NCI-H128 (cell line): Measurements from ENCODE around the gene OSBP2.

Source experiments
- DNase-seq: peaks from one replicate; lab custom pipeline; 2025; ENCODE audit not compliant: unreplicated experiment; lab: John Stamatoyannopoulos, UW

OSBP2 gene

DNA sequence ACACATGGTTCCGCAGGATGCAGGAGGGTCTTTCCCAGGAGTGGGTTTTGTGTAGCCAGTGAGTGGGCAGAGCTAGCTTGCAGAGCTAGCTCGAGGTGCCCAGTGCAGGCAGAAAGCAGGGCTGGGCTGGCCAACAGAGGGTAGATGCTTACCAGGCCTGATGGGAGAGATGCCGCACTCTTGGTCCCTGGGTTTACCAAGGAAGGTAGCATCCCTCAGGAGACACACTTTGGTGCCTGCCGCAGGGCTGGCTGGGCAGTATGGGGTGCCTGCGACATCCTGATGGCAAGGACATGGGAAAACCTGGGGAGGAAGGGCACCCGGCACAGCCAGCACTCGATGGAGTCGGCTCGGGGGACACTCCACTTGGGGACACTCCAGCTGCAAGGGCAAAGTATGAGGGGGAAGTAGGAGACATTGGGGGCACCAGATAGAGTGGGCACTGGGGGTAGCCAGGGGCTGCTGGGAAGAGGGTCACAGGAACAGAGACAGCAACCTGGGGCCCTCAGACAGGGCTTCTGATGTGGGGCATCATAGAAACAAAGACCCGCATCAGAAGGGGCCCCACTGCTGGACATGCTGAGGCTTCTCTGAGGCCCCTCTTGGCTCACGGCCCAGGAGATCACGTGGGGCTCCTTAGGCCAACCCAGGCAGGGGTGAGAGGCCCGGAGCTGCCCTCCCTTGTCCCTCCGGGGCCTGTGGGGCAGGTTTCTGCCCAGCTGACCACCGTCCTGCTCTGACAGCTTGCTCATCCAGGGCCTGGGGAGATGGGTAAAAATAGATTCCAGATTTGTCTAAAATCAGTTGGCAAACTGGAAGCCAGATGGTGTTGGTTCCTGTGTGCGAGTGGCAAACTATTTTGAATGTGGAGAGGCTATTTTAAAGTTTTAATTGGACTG, 184.1 kb downstream of the OSBP2 start:
- no peak for DNase-seq

DNA sequence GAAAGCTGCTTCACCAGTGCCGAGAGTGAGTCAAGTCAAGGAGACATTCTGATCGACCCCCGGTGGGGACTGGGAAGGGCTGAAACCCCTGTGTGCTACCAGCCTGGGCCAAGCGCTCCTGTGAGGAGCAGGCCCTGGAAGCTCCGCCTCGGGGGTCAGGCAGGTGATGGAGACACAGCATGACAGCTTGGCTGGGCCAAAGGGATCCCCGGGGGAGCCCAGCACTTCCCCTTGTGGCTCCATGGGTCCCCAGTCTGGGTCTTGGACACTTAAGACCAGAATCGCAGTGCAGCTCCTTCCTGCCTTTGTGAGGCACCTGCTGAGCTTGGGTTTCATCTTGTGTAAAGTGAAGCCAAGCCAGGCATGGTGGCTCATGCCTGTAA, 184.7 kb downstream of the OSBP2 start:
- DNase-seq = no peak

DNA sequence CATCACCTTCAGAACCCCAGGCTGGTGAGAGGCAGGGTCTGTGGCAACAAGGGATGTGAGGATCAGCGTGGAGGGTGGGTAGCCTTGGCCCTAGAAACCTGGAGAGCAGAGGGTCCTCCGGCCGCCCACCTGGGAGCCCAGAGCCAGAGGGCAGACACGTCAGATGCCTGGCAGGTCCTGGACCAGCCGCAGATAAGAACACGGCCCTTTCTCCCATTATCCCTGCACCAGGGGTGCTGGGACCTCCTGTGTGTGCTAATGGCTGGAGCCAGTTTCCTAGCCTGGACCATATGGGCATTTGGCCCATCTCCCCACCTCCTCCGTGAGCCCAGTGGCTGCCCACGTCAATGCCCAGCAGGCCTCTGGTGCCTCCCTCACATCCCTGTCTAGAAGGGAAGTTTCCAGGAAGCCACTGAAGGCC, 185.5 kb downstream of the OSBP2 start:
- no peak for DNase-seq

DNA sequence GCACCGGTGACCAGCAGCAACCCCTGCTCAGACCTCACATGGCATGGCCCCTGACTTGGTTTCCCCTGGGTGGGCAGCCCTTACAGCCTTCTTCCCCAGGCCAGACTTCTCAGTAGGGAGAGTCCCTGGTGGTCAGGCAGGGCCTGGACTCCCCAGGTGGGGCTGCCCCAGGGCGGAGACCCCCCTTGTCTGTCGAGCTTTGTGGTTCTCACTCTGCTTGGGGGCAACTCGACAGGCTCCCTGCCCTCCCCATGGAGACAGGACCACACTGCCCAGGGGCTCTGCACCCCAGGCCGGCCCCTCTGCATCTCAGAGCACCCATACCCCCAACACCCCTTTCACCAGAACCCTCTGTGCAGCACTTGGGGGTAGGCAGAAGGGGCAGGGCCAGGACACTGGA, 186.2 kb downstream of the OSBP2 start:
- DNase-seq = no peak

DNA sequence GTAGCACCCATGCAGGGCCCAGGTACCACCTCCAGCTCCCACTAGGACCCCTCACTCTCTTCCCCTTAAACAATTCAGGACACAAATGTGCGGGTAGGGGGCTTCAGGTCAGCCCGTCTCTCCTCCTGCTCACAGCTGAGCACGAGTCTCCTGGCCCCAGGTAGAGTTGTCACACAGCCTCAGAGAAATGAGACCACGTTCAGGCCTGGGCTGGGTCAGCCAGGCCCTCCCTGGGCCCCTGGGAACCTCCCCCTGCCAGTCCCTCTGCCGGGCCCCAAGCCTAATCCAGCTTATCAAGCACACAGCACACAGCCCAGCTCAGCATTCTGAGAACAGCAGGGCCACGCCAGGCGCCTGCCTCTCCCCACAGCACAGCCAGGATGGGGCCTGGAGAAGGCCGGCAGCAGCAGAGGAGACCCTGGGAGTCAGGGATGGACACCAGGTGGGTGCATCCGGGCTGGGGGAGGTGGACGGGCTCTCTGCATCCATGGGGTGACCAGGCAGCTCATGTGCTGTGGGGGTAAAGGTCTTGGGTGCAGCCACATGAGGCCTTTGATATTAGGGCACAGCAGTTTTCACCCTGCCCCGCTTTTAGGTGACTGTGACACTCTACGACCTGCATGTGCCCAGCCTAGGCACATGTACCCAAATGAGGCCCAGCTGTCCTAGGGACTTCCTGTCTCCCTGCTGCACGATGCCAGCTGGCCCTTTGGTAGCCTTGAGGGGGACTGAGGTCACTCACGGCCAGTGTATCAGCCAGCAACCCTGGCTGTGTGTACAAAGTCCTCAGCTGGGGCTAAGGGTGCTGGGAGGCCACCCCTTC, 186.9 kb downstream of the OSBP2 start:
- no peak for DNase-seq

DNA sequence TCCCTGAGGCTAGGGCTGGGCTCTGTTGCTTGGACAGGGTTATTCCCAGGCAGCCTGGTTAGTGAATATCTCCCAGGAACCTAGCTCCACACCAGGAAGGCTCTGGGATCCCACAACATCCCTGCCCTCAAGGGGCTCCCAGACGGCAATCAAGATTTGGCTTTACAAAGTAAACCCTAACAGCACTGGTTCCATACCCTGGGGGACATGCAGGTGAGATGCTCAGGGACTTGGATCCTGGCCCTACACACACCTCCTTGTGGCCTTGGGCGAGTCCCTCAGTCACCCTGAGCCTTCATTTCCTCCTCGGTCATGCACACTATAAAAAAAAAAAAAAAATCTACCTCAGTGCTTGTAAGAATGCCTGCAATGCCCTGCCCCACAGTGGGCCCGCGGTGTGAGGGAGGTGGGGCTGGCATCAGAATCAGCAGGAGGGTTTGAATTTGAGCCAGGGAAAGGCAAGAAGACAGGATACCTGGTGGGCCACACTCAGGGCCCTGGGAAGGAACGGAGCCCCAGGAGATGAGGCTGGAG, 187.6 kb downstream of the OSBP2 start:
- DNase-seq = no peak

DNA sequence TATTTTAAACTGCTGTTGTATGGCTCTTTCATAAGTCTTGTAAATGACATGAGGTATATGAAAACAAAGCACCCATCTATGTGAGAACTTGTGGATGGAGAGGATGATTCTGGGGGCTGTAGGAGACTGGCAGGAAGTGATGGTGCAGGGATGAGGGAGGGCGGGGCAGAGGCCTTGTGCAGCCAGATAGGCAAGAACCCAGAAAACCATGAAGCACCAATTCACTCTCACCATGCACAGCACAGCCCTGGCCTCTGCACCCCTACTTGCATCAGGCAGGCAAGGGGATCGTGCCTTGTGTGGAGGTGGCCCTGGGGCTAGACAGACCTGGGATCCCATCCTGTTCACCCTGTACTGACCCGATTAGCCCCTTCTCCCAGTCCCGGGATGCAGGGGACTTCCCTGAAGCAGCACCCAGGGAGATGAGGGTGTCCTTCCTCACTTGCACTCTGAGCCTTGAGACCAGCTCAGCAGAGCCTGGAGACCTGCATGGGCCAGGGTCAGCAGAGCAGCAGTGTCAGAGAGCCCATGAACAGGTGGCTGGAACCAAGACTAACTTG, 188.4 kb downstream of the OSBP2 start:
- no peak for DNase-seq

DNA sequence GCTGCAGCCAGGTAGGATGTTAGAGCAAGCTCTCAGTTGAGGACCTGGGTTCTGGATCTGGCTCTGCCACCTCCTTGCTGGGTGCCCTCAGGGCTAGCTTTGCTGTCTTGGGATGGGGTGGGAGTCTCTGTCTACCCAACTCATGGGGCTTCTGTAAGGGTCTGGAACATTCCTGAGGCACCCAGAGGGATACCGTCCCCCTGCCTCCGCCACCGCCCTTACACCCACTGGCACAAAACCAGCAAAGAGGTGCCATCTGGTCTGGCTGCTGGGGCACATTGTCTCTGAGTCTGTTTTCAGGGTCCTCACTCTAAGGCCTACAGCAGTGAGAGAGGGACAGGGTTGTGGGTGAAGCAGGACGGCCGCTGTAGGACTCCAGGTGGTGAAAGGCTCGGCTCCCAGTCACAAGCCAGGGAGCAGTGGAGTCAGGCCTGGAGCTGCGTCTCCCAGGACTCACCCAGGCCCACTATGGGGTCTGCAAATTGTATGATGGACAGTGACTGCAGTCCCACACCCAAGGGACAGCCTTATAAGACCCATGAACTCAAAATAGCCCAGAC, 189.0 kb downstream of the OSBP2 start:
- no peak for DNase-seq

DNA sequence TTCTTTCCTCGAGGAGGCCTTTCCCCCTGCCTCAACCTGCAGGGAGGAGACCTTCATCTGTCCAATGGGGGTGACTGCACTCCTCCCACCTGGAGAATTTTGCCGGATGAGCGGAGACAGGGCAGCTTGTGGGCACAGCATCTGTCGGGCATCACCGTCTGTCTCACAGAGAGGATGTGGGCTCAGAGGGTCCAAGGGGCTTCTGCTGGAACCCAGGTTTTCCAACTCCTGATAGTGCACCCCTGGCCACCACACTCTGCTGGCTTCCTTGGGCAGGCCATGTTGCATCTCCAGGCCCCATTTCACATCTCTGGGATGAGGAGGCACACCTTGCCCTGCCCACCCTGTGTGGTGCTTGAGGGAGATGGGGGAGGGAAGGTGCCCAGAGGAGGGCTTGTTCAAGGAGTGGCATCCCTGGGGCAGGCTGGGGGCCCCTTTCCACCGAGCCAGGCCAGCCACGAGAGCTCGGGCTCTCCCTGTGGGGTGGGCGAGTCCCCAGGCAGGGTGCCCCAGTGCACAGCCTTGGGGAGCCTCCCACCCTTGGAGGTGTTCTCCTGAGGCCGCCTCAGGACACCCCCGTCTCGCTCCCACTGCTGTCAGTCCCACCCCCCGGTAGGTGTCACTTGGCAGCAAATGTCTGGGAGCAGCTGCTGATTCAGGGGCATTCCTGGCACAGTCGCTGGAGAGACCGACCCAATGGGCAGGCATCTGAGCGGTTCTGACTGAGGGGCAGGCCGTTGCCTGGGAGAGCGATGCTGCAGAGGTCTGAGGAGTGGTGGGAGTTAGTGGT, 189.7 kb downstream of the OSBP2 start:
- DNase-seq = no peak

DNA sequence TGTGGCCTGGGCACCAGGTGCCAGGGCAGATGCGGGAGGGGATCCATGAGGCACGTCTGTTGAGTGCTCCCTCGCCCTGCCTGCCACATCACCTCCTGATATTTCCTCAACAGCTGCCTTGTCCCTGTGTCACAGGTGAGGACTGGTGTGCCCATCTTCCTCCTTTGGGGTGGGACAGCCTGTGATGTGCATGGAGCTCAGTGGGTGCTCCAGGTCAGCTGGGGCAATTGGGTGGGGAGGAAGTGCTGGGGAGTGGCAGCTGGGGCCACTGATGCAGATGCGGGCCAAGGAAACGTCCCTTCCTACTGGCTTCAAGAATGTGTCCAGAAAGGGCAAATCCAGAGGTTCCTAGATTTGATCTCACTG, 190.3 kb downstream of the OSBP2 start:
- no peak for DNase-seq

DNA sequence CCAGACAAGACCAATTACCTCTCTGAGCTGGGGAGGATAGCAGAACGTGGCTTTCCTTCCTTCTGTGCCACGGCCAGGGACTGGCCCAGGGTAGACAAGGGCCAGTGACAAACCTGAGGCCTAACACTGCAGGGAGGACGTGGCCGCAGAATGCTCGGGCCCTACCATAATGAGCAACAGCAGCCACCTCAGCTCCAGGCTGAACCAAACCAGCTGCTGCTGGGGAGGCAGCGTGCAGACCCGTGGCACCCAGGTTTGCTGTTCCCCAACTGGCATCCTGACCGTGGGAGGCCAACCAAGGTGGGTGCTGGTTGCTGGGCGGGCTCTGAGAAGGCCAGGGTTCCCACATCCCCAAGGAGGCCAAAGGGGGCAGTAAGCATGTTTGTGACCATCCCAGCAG, 190.9 kb downstream of the OSBP2 start:
- no peak for DNase-seq

DNA sequence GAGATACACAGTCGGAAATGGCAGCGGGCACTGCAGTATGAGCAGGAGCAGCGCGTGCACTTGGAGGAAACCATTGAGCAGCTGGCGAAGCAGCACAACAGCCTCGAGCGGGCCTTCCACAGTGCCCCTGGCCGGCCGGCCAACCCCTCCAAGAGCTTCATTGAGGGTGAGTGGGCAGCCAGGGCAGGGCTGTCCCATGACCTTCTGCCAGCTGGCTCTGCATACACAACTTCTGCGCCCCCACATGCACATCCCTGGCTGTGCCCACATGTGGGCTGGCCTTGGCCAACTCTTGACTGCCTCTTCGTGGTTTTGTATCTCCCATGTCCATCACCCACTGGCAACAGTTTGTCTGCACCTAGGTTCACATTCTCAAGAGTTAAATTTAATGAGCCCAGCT, 192.8 kb downstream of the OSBP2 start:
- no peak for DNase-seq

DNA sequence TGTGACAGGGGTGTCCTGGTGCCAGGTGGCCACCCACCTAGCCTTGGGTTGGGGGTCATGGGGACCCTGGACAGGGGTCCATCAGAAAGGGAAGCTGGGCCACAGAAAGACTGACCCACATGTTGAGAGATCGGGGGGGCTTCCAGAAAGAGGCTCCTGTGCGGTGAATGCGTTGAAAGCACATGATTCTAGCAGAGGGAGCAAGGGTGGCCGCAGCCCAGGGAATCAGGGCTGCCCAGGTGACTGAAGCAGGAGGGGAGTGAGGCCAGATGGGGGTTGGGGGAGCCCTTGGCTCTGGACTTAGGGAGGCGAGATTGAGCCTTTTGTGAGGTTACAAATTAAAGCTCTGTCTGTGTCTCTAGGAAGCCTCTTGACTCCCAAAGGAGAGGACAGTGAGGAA, 193.2 kb downstream of the OSBP2 start:
- DNase-seq = no peak

DNA sequence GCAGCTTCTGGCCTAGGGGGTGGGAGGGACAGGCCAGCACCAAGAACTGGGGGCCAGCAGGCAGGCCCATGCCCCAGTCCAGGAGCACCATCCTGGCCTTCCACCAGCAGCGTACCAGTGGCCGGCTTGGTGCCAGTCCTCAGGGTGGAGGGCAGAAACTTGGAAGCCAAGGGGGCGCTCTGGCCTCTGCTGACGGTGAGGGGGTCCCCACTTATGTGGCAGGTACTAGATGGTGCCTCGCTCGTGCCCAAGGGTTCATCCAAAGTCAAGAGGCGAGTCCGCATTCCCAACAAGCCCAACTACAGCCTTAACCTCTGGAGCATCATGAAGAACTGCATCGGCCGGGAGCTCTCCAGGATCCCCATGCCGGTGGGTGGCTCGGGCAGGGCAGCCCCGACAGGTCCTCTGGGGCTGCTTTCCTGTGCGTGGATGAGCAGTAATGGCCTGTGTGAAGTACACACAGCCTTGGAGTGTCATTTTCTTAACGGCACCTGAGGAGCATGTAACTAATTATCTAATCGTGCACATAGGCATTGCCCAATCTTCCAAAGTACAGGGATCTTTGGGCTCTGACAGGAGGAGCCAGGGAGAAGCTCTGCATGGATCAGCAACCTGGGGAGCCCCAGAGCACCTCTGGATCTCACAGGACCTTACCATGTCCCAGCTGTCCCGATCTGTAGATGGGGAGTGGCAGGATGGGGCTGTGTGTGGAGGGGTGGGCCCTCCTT, 194.8 kb downstream of the OSBP2 start:
- no peak for DNase-seq

DNA sequence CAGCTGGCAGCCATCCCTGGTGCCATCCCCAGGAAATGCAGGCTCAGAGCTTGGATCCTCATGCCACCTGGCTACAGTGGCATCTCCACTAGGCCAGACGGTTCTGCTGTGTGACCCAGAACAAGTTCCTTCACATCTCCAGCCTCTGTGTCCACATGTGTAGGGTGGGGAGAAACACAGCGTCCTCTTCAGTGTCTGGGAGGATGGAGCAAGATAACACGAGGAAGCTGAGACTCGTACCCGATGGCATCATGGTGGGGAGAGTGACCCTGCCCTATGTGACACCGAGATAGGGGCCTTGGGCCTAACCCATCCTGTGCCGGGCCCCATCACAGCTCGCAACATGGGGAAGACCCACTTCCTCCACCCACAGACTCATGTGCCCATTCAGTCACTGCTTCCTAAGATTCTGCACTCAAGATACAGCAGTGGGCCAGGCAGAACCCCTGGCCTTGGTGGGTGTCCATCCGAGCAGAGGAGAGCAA, 195.4 kb downstream of the OSBP2 start:
- DNase-seq = no peak

DNA sequence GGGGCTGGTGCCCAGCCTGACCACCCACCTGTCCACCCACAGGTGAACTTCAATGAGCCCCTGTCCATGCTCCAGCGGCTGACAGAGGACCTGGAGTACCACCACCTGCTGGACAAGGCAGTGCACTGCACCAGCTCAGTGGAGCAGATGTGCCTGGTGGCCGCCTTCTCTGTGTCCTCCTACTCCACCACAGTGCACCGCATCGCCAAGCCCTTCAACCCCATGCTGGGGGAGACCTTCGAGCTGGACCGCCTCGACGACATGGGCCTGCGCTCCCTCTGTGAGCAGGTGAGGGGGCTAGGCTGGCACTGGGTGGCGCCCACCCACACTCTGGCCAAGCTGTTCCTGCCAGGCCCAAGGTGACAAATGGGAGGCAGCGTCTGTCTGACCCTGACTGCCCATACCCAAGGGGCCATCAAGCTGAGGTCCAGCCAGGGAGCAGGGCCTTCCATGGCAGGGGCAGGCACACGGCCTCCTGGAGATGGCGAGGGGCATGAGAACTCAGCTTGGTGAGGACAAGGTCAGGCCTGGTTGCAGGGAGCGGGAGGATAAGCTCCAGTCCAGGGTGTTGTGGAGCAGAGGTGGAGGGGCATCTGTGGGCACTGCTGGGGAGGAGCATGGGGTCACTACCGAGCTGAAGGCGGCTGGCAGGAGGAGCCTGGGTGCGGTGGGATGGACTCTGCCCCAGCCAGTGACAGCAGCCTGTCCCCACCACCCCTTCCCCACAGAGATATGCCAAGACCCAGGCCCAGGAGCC, 196.2 kb downstream of the OSBP2 start:
- DNase-seq = no peak

DNA sequence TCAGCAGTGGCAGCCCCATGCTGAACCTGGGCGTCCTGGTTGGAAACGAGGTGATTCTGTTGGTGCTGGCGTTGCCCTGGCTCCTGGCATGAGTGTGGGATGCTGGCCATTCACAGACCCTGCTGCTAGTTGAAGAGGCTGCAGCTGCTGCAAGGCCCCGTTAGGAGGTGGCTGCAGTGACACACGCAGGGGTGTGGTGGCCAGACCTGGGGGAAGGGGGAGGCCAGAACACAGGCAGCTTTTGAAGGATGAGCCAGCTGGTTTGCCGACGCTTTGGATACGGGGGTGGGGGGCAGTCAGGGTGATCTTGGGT, 196.7 kb downstream of the OSBP2 start:
- DNase-seq = no peak

DNA sequence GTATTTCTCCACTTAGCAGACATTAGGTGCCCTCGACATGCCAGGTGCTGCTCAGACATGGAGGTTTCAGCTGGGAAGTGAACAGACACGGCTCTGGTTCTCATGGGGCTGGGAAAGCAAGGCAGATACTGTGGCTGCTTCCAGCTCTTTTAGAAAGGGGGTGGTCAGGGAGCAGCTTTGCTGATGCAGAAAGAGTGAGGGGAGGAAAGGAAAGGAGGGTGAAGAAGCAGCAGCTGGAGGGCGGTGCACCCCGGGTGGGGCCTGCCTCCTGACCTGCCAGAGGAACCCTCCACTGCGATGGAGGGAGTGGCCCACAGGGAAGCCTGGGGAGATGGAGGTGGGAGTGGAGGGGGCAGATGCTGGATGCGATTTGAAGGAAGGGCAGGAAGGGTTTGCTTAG, 197.1 kb downstream of the OSBP2 start:
- no peak for DNase-seq

DNA sequence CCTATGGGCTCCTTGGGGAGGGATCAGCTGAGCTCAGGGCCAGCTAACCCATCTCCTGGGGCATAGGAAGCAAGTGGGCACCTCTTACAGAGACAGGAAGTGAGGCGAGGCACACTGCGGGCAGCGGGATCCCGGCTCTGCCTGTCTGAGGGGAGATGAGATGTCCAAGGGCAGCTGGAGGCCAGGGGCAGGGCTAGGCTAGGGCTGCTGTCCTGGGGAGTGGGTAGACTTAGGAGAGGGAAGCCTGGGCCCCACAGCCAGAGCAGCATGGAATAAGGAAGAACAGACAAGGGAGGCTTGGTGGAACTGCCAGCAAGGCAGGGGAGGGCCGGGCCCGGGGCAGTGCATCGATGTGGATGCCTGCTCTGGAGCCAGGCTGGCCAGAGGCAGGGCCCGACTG, 197.6 kb downstream of the OSBP2 start:
- DNase-seq = no peak
